HEK293 (cell line): Measurements from ENCODE around the gene PRCP.

Source experiments
- CTCF ChIA-PET: fragments of 350-600 bp; formaldehyde crosslinking; extraction: SDS; loops from one replicate; lab custom pipeline; 2021; ENCODE audit warnings: antibody characterized with exemption; lab: Yijun Ruan, JAX
- POLR2A ChIA-PET: fragments of 300-600 bp; formaldehyde crosslinking; extraction: SDS; loops from one replicate; lab custom pipeline; 2020; ENCODE audit warnings: antibody characterized with exemption, inconsistent platforms; lab: Yijun Ruan, JAX
- H3K27ac ChIP-seq: fragments of 200-500 bp; sonication (Bioruptor generic); 2 replicates; pipeline ENCODE4 v1.5.1; 2014; ENCODE audit warnings: low read depth, low read length, control low read depth, inconsistent platforms; ENCODE audit errors: extremely low read depth
- H3K36me3 ChIP-seq, 2 experiments: fragments of 200-500 bp in 1 of 2; sonication (Bioruptor generic) in 1 of 2; 1 replicate in 1 of 2; 2 replicates in 1 of 2; pipeline ENCODE4 v1.5.1; 2014 to 2017; ENCODE audit warnings: inconsistent platforms in 2 of 2, low read length in 2 of 2; ENCODE audit not compliant: control insufficient read depth in 2 of 2, insufficient read depth in 1 of 2
- H3K4me1 ChIP-seq: fragments of 200-500 bp; sonication (Bioruptor generic); 2 replicates; pipeline ENCODE4 v1.5.1; 2014; ENCODE audit warnings: mild to moderate bottlenecking, low read length, inconsistent platforms; ENCODE audit not compliant: control insufficient read depth, insufficient read depth
- H3K4me3 ChIP-seq: 2 replicates; pipeline ENCODE4 v1.5.1; 2011; ENCODE audit warnings: low read depth, mild to moderate bottlenecking, control low read depth, low read length, moderate library complexity
- H3K9me3 ChIP-seq: fragments of 200-500 bp; sonication (Bioruptor generic); 2 replicates; pipeline ENCODE4 v1.5.1; 2014; ENCODE audit warnings: low read depth, low read length, inconsistent platforms; ENCODE audit not compliant: control insufficient read depth, insufficient read depth
- CTCF ChIP-seq: fragments of 450-650 bp; formaldehyde crosslinking; IDR thresholded peaks from 2 replicates; pipeline ENCODE4 v1.5.1; 2016; ENCODE audit warnings: missing biosample characterization, missing genetic modification characterization
- EGR2 ChIP-seq: fragments of 450-650 bp; formaldehyde crosslinking; IDR thresholded peaks from 2 replicates; pipeline ENCODE4 v1.5.1; 2016; ENCODE audit warnings: low read depth, missing biosample characterization, missing genetic modification characterization
- PRDM10 ChIP-seq: fragments of 450-650 bp; formaldehyde crosslinking; IDR thresholded peaks from 2 replicates; pipeline ENCODE4 v1.5.1; 2016; ENCODE audit warnings: missing biosample characterization, missing genetic modification characterization
- PRDM2 ChIP-seq: fragments of 450-650 bp; formaldehyde crosslinking; IDR thresholded peaks from 2 replicates; pipeline ENCODE4 v1.5.1; 2016; ENCODE audit warnings: missing biosample characterization, missing genetic modification characterization, borderline replicate concordance
- PRDM6 ChIP-seq: fragments of 450-650 bp; formaldehyde crosslinking; IDR thresholded peaks from 2 replicates; pipeline ENCODE4 v1.5.1; 2017; ENCODE audit warnings: missing biosample characterization, missing genetic modification characterization
- REPIN1 ChIP-seq: fragments of 450-650 bp; formaldehyde crosslinking; IDR thresholded peaks from 2 replicates; pipeline ENCODE4 v1.5.1; 2017; ENCODE audit warnings: missing biosample characterization, missing genetic modification characterization, low read depth
- SP2 ChIP-seq: fragments of 450-650 bp; formaldehyde crosslinking; IDR thresholded peaks from 2 replicates; pipeline ENCODE4 v1.5.1; 2016; ENCODE audit warnings: missing biosample characterization, missing genetic modification characterization
- ZNF529 ChIP-seq: fragments of 450-650 bp; formaldehyde crosslinking; IDR thresholded peaks from 2 replicates; pipeline ENCODE4 v1.5.1; 2017; ENCODE audit warnings: missing genetic modification characterization, missing biosample characterization; ENCODE audit not compliant: insufficient replicate concordance

PRCP gene

GRCh38 chr11:82810326-82810725 is 89.9 kb downstream of the PRCP start (continued):
- TF ChIP-seq PRDM6 (tag by site-specific recombination) = no peak
- no peak for TF ChIP-seq EGR2 (tag by site-specific recombination)
- no peak for TF ChIP-seq PRDM10
- TF ChIP-seq SP2 (tag by site-specific recombination) = no peak
- TF ChIP-seq, all 188 proteins: peak for 0

GRCh38 chr11:82807646-82808045 is 92.6 kb downstream of the PRCP start:
- Histone ChIP-seq H3K36me3 (no peaks in the 10 kb centered on the region), H3K4me3 (no peak overlapping the region)
- ChIA-PET CTCF (no interaction called here), POLR2A (no interaction called here)
- no peak for TF ChIP-seq PRDM2 (tag by site-specific recombination)
- no peak for TF ChIP-seq CTCF (tag by site-specific recombination)
- TF ChIP-seq, all 188 proteins: peak for 0
- no peaks in the 10 kb centered on the region for H3K9me3 ChIP-seq
- no peaks in the 10 kb centered on the region for H3K4me1 ChIP-seq
- H3K27ac ChIP-seq = no peak overlapping the region

- TF ChIP-seq ZNF529 (tag by site-specific recombination) (no peak), REPIN1 (no peak)
- Histone ChIP-seq H3K4me3 (no peak overlapping the region), H3K4me1 (no peaks in the 10 kb centered on the region), H3K27ac (no peak overlapping the region), H3K36me3 (no peaks in the 10 kb centered on the region), H3K9me3 (no peaks in the 10 kb centered on the region)
- ChIA-PET CTCF (interaction anchor here (3.3 kb wide), 1 partner anchor 27 kb away, joined by 11 read pairs; no protein-coding TSS in a partner anchor), POLR2A (no interaction called here)
Measured at GRCh38 chr11:82802710-82803109, 97.5 kb downstream of the PRCP start.
